ENCODE measurements around the gene B3GAT2.

The B3GAT2 gene

GRCh38 chr6:70819646-70820045 lies 137.2 kb downstream of the B3GAT2 start:
- H3K4me1 Mint-ChIP-seq: no peaks in the 10 kb centered on the region
- H3K27ac Mint-ChIP-seq: no peak overlapping the region
- TF ChIP-seq CTCF (IDR thresholded peaks at IDR 0.05; ENCODE audit: unreplicated experiment in 3 of 3): no peak
- peaks cover 6% of the 10 kb centered on the region for H3K9me3 Mint-ChIP-seq
- no peak overlapping the region for H3K4me3 Mint-ChIP-seq
- H3K36me3 Mint-ChIP-seq (ENCODE audit: low read depth): peaks cover 10% of the 10 kb centered on the region
- H3K27me3 Mint-ChIP-seq (ENCODE audit: low read depth): no peaks in the 10 kb centered on the region

DNA sequence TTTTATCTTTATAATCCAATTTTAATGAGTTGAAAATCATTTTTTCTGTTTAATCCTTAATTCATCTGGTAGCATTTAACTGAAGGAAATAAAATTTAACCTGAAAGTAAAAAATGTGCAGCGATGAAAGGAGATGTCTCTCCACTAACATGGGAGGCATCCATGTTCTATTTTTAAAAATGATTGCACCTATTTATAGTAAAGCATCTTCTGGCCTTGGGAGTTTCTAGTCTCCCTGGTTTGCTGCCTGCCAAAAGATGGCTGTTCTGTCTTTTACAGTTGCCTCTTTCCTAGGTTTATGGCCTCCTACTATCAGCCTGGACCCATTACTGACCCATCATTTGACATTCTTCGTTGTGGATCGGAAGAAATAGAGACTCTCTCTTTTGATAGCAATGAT lies 143.0 kb downstream of the B3GAT2 start:
- Mint-ChIP-seq H3K4me1 (peaks cover 5% of the 10 kb centered on the region), H3K4me3 (no peak overlapping the region), H3K27me3 (ENCODE audit: low read depth) (no peaks in the 10 kb centered on the region), H3K27ac (no peak overlapping the region), H3K9me3 (no peaks in the 10 kb centered on the region), H3K36me3 (ENCODE audit: low read depth) (no peaks in the 10 kb centered on the region)
- TF ChIP-seq CTCF (IDR thresholded peaks at IDR 0.05; ENCODE audit: unreplicated experiment in 3 of 3): no peak

DNA sequence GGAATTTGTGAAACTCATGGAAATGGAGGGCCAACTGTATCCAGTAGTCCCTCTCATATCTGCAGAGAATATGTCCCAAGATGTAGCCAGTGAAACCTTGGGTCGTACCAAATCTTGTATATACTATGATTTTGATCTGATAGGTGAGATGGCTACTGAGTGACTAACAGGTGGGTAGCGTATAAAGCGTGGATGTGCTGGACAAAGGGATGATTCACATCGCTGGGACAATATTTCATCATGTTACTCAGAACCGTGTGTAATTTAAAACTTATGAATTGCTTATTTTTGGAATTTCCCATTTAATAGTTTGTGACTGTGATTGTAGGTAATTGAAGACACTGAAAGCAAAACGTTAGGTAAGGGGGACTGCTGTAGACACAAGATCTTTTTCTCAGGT lies 145.1 kb downstream of the B3GAT2 start:
- Mint-ChIP-seq H3K27me3 (ENCODE audit: low read depth) (no peaks in the 10 kb centered on the region), H3K9me3 (no peaks in the 10 kb centered on the region), H3K27ac (no peak overlapping the region), H3K36me3 (ENCODE audit: low read depth) (no peaks in the 10 kb centered on the region), H3K4me1 (peaks cover 5% of the 10 kb centered on the region), H3K4me3 (no peak overlapping the region)
- no peak for TF ChIP-seq CTCF (IDR thresholded peaks at IDR 0.05; ENCODE audit: unreplicated experiment in 3 of 3)

All from nephron (organoid).